C4-2B (cell line): ENCODE data around the gene RNF115.
"Not testable (repeated sequence)": the region's sequence is repeated elsewhere in the genome, so short reads cannot be mapped to it uniquely, and the experiment has no call there.

Experiments used
- H3K27ac ChIP-seq: fragments of 450-650 bp; 2 replicates; pipeline ENCODE4 v1.5.1; 2017
- ZFX ChIP-seq: fragments of 450-650 bp; IDR thresholded peaks from 2 replicates; pipeline ENCODE4 v1.6.1; 2017
- TF ChIP-seq, protein P1 (sequence below): fragments of 450-650 bp; conservative IDR thresholded peaks from 2 replicates; pipeline ENCODE4 v1.5.1; 2017; ENCODE audit warnings: mild to moderate bottlenecking

RNF115 gene

DNA sequence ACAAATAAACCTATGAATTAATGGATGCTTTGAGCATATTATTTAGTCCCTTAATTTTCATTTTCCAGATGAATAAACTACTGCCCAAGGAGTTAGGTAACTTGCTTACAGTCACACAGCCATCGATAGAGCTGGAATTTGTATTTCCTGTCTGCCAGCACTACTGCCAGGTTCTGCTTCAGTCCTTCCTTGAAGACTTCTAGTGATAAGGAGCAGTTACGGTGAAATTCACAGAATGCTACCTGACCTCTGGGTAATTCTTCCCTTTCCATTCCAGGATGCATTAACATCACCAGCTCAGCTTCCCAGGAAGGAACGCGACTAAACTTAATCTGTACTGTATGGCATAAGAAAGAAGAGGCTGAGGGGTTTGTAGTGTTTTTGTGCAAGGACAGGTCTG, 93.4 kb downstream of the RNF115 start:
- TF ChIP-seq ZFX = no peak
- TF ChIP-seq, protein P1, sequence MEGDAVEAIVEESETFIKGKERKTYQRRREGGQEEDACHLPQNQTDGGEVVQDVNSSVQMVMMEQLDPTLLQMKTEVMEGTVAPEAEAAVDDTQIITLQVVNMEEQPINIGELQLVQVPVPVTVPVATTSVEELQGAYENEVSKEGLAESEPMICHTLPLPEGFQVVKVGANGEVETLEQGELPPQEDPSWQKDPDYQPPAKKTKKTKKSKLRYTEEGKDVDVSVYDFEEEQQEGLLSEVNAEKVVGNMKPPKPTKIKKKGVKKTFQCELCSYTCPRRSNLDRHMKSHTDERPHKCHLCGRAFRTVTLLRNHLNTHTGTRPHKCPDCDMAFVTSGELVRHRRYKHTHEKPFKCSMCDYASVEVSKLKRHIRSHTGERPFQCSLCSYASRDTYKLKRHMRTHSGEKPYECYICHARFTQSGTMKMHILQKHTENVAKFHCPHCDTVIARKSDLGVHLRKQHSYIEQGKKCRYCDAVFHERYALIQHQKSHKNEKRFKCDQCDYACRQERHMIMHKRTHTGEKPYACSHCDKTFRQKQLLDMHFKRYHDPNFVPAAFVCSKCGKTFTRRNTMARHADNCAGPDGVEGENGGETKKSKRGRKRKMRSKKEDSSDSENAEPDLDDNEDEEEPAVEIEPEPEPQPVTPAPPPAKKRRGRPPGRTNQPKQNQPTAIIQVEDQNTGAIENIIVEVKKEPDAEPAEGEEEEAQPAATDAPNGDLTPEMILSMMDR = no peak
- H3K27ac ChIP-seq = no peak overlapping the region

DNA sequence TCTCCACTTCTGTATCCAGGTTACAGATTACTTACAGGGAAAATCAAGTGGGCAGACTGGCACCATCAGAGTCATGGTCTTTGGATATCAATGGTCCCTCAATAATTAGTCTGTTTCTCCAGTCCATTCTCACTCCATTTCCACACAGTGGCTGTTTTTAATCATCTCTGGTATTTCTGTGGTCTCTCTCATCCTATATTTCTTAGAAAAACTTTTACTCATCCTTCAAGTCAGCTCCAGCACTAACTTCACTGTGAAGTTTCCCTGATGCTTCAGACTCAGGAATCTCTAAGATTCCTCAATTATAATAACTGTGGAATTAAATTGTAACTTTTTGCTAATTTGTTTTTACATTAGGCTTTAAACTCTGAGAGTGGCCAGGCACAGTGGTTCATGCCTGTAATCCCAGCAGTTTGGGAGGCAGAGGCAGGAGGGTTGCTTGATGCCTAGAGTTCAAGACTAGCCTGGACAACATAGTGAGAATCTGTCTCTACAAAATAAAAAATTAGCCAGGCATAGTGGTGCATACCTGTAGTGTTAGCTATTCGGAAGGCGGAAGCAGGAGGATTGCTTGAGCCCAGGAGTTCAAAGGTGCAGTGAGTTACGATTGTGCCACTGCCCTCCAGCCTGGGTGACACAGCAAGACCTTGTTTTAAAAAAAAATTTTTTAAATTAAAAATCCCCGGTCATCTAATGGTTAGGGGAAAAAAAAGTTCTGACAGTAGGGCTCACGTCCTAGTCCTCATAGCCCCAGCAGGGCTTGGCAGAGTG, 94.0 kb downstream of the RNF115 start:
- TF ChIP-seq, protein P1 = no peak
- no peak for TF ChIP-seq ZFX
- H3K27ac ChIP-seq = no peak overlapping the region

DNA sequence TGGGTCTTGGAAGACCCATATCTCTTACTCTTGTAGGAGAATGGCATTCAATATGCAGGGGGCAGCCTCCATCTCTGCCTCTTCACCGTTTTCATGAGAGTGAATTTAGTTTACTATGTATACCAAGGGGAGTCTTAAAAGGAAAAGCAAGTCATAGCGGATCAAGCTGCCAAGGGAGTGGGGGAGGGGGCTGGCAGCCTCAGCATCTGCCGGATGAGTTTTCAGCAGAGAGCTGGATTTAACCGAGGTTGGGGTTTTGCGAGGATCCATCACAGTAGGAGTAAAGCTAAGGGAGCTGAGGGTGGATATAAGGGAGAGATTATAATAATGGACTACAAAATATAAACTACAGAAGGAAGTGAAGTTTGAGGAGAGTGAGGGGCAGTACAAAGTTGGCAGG, 94.7 kb downstream of the RNF115 start:
- no peak overlapping the region for H3K27ac ChIP-seq
- TF ChIP-seq ZFX = no peak
- TF ChIP-seq, protein P1 = no peak

DNA sequence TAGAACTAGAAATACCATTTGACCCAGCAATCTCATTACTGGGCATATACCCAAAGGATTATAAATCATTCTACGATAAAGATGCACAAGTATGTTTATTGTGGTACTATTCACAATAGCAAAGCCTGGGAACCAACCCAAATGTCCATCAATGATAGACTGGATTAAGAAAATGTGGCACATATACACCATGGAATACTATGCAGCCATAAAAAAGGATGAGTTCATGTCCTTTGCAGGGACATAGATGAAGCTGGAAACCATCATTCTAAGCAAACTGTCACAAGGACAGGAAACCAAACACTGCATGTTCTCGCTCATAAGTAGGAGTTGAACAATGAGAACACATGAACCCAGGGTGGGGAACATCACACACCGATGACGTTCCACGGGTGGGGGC, 97.7 kb downstream of the RNF115 start:
- not testable (repeated sequence) for H3K27ac ChIP-seq

DNA sequence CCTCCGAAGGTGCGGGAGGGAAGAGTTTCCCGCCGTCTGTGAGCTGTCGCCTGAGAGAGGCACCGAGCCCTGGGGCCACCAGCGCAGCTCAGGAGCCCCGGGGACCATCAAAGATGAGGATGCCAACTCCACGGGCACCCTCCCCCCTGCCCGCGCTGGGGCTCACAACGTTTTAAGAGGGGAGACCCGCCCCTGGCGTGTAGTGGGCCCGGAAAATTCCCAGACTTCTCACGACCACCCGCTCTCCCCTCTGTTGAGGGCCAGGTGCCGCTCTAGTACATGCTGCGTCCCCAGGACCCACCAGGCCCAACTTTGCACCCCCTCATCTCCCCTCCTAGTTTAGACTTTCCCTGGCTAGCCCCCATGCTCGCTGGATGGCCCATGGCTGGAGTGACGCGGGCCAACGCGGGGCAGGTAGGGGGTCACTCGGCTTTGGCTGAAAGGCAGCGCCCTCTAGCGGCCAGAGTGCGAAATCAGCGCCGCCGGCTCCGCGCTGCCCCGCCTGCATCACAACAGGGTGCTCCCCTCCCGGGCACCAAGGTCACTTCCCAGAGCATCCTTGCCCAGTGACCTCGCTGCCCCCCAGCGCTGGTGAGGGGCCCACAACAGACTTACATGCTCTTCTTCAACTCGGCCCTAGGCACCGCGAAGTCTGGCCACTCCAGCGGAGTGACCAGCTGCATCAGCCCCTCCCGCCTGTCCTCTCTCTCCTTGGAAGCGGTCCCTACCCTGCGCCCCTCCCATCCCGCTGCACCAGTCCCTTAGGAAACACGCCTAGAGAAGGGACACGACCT, 102.8 kb downstream of the RNF115 start:
- TF ChIP-seq, protein P1 = peak; percentile 98
- TF ChIP-seq ZFX = no peak
- no peak overlapping the region for H3K27ac ChIP-seq

DNA sequence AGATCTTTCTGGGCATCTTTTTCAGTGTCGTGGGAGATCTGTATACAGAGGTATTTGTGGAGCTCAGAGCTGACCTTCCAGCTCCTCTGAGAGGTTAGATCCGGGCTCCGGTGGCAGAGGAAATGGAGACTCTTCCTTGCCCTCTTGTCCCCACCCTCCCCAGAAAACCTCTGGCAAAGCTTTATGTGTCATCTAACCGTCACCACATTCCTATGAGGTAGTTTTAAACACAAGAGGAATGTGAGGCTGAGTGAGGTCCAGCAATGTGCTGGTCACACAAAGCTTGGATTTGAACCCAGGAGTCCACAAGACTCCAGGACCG, 103.4 kb downstream of the RNF115 start:
- TF ChIP-seq ZFX = no peak
- TF ChIP-seq, protein P1 = no peak
- H3K27ac ChIP-seq = no peak overlapping the region

DNA sequence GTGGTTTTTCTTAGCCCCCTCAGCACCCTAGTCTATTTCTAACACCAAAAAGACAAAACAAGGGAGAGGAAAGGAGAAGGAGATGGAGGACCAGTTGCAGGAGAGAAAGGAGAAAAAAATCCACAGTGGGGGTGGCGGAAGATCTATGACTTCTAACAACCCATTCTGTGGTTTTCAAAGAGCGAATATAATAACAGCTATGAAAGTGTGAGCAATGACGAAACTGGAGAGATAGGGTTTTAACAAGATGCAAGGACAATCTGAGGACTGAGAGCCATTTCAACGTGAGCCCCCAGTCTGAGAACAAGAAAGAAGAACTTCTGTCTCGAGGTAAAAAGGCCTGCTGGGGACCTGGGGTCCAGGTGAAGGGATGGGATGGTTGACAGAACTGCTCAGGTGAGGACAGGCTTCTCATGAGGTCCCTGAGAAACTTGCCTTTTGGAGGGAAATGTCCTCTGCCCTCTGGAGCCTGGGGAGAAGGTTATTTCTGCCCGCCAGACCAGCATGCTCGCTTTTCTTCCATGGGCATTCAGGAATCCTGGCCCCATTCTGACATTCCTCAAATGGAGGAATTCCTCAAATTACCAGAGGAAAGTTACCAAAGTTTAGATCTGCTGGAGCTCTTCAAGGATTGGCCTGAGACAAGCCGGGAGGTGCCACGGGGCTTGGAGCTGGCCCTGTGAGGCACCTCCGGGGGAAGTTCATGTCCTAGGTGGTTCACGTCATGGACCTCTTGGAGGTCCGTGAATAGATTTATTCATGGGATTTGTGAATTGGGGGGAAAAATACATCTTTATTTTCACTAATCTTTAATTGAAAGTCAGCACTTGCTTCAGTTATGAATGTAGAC, 104.4 kb downstream of the RNF115 start, which contains the start of gene CD160:
Gene CD160 (plus strand): TSS at position 270 of the 850 bp plus-strand sequence. CDS start 8,829 bp downstream, outside the sequence.
- no peak for TF ChIP-seq ZFX
- TF ChIP-seq, protein P1 = no peak
- H3K27ac ChIP-seq = no peak within 1 kb of the TSS

DNA sequence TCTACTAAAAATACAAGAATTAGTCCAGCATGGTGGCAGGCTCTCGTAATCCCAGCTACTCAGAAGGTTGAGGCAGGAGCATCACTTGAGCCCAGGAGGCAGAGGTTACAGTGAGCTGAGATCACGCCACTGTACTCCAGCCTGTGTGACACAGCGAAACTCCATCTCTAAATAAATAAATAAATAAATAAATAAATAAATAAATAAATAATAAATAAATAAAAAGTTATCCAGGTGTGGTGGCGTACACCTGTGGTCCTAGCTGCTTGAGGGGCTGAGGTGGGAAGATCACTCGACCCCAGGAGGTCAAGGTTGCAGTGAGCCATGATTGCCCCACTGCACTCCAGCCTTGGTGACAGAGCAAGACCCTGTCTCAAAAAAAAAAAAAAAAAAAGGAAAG, 105.4 kb downstream of the RNF115 start:
- H3K27ac ChIP-seq = not testable (repeated sequence)
